IMR-90 (cell line): ENCODE measurements around the gene ITGA3. TPM values are rescaled to one million over a fixed set of nuclear protein-coding genes. Genes with fewer than 3 reads are reported as not detected.
A peak's percentile ranks its signal among the peaks of the same experiment; 100 is the strongest.

Experiments
- ATAC-seq: fragments of 200-7000 bp; cut with Tn5 transposase; 2 replicates; pipeline ENCODE4 v1.9.1; 2020; ENCODE audit warnings: low read depth, mild to moderate bottlenecking, moderate library complexity
- BruUV-seq: library from RNA; stranded (reverse); fragments of 400-500 nt; replicated peaks from 2 replicates; lab custom pipeline; 2021; lab: Mats Ljungman, UMichigan
- CTCF ChIA-PET: fragments of 300-600 bp; formaldehyde crosslinking; extraction: SDS; loops from one replicate; lab custom pipeline; 2021; ENCODE audit warnings: antibody characterized with exemption; lab: Yijun Ruan, JAX
- POLR2A ChIA-PET: fragments of 300-600 bp; sonication (Branson Sonifier 250); formaldehyde crosslinking; loops from one replicate; lab custom pipeline; 2022; ENCODE audit warnings: antibody characterized with exemption; ENCODE audit not compliant: unreplicated experiment; lab: Charles Lee
- DNase-seq: peaks from one replicate; pipeline ENCODE4 v3.0.0; 2013
- H2AFZ ChIP-seq: replicated peaks from 2 replicates; pipeline ENCODE3; 2013; ENCODE audit warnings: low read length, mild to moderate bottlenecking; ENCODE audit not compliant: poor library complexity
- H2AK5ac ChIP-seq: 2 replicates; pipeline ENCODE4 v1.6.1; 2013; ENCODE audit warnings: low read depth, low read length, inconsistent platforms
- H2AK9ac ChIP-seq: replicated peaks from 2 replicates; pipeline ENCODE3; 2013; ENCODE audit warnings: mild to moderate bottlenecking, low read depth, low read length, moderate library complexity; ENCODE audit not compliant: poor library complexity
- H2BK120ac ChIP-seq: 2 replicates; pipeline ENCODE4 v1.6.1; 2013; ENCODE audit warnings: low read depth, low read length, inconsistent platforms
- H2BK15ac ChIP-seq: 3 replicates; pipeline ENCODE4 v1.6.1; 2013; ENCODE audit warnings: low read depth, low read length, inconsistent platforms
- H2BK20ac ChIP-seq: 2 replicates; pipeline ENCODE4 v1.6.1; 2013; ENCODE audit warnings: low read depth, mild to moderate bottlenecking, inconsistent platforms, low read length, moderate library complexity
- H2BK5ac ChIP-seq: 2 replicates; pipeline ENCODE4 v1.6.1; 2013; ENCODE audit warnings: mild to moderate bottlenecking, low read depth, low read length, inconsistent platforms; ENCODE audit not compliant: poor library complexity, severe bottlenecking
- H3K14ac ChIP-seq: replicated peaks from 2 replicates; pipeline ENCODE4 v1.6.1; 2013; ENCODE audit warnings: low read depth, low read length, inconsistent platforms
- H3K18ac ChIP-seq: 2 replicates; pipeline ENCODE4 v1.6.1; 2013; ENCODE audit warnings: low read depth, low read length, control low read depth
- H3K23ac ChIP-seq: 2 replicates; pipeline ENCODE4 v1.6.1; 2013; ENCODE audit warnings: low read depth, low read length, inconsistent platforms
- H3K27ac ChIP-seq: 2 replicates; pipeline ENCODE4 v1.5.1; 2013; ENCODE audit warnings: mild to moderate bottlenecking, control low read depth, low read length; ENCODE audit not compliant: insufficient read depth
- H3K27me3 ChIP-seq: 2 replicates; pipeline ENCODE4 v1.6.1; 2013; ENCODE audit warnings: low read length; ENCODE audit not compliant: control insufficient read depth, insufficient read depth
- H3K36me3 ChIP-seq: 2 replicates; pipeline ENCODE4 v1.6.1; 2013; ENCODE audit warnings: low read length, mixed read lengths; ENCODE audit not compliant: control insufficient read depth, insufficient read depth
- H3K4ac ChIP-seq: 2 replicates; pipeline ENCODE4 v1.6.1; 2013; ENCODE audit warnings: low read depth, low read length, inconsistent platforms
- H3K4me1 ChIP-seq: 2 replicates; pipeline ENCODE4 v1.6.1; 2013; ENCODE audit warnings: low read length, mixed read lengths; ENCODE audit not compliant: control insufficient read depth, insufficient read depth
- H3K4me2 ChIP-seq: 2 replicates; pipeline ENCODE4 v1.6.1; 2013; ENCODE audit warnings: low read depth, mild to moderate bottlenecking, control low read depth, low read length, moderate library complexity
- H3K4me3 ChIP-seq: 2 replicates; pipeline ENCODE4 v1.5.1; 2013; ENCODE audit warnings: low read depth, mild to moderate bottlenecking, control low read depth, low read length, moderate library complexity; ENCODE audit not compliant: insufficient read depth
- H3K56ac ChIP-seq: 2 replicates; pipeline ENCODE4 v1.6.1; 2013; ENCODE audit warnings: low read length, inconsistent platforms; ENCODE audit not compliant: insufficient read depth; ENCODE audit errors: extremely low read depth
- H3K79me1 ChIP-seq, 2 experiments: 2 replicates each; pipeline ENCODE4 v1.6.1; 2013; ENCODE audit warnings: low read length in 2 of 2, inconsistent platforms in 1 of 2, low read depth in 1 of 2
- H3K9ac ChIP-seq: 2 replicates; pipeline ENCODE4 v1.6.1; 2013; ENCODE audit warnings: low read depth, low read length, control low read depth
- H3K9me1 ChIP-seq: 2 replicates; pipeline ENCODE4 v1.6.1; 2013; ENCODE audit warnings: low read length, inconsistent platforms; ENCODE audit not compliant: insufficient read depth
- H3K9me3 ChIP-seq: 2 replicates; pipeline ENCODE4 v1.6.1; 2013; ENCODE audit warnings: low read length; ENCODE audit not compliant: control insufficient read depth, insufficient read depth
- H4K20me1 ChIP-seq: 2 replicates; pipeline ENCODE4 v1.6.1; 2013; ENCODE audit warnings: low read length, inconsistent platforms; ENCODE audit not compliant: insufficient read depth
- H4K5ac ChIP-seq: 2 replicates; pipeline ENCODE4 v1.6.1; 2013; ENCODE audit warnings: mild to moderate bottlenecking, low read depth, low read length, control low read depth
- H4K8ac ChIP-seq, 2 experiments: 2 replicates each; pipeline ENCODE4 v1.6.1; 2013; ENCODE audit warnings: low read depth in 2 of 2, low read length in 2 of 2, control low read depth in 1 of 2, inconsistent platforms in 1 of 2
- H4K91ac ChIP-seq: 2 replicates; pipeline ENCODE4 v1.6.1; 2013; ENCODE audit warnings: low read depth, low read length, inconsistent platforms; ENCODE audit not compliant: insufficient read depth
- FOS ChIP-seq: fragments of 150-350 bp; IDR thresholded peaks from 2 replicates; pipeline ENCODE4 v1.6.1; 2016; ENCODE audit warnings: low read depth, low read length
- MAFK ChIP-seq: IDR thresholded peaks from 2 replicates; pipeline ENCODE4 v1.6.1; 2012; ENCODE audit warnings: low read depth, low read length, improper control_type of control experiment
- MAZ ChIP-seq: IDR thresholded peaks from 2 replicates; pipeline ENCODE4 v1.6.1; 2012; ENCODE audit warnings: low read depth, mild to moderate bottlenecking, low read length, improper control_type of control experiment, moderate library complexity, borderline replicate concordance
- MXI1 ChIP-seq: IDR thresholded peaks from 2 replicates; pipeline ENCODE4 v1.6.1; 2012; ENCODE audit warnings: low read depth, mild to moderate bottlenecking, low read length, moderate library complexity, borderline replicate concordance
- POLR2A ChIP-seq: IDR thresholded peaks from 2 replicates; pipeline ENCODE4 v1.6.1; 2012; ENCODE audit warnings: mild to moderate bottlenecking, low read depth, low read length
- RAD21 ChIP-seq: IDR thresholded peaks from 2 replicates; pipeline ENCODE4 v1.6.1; 2012; ENCODE audit warnings: low read length, improper control_type of control experiment
- RCOR1 ChIP-seq: IDR thresholded peaks from 2 replicates; pipeline ENCODE4 v1.6.1; 2012; ENCODE audit warnings: mild to moderate bottlenecking, low read length, improper control_type of control experiment; ENCODE audit not compliant: insufficient replicate concordance
- RFX5 ChIP-seq: IDR thresholded peaks from 2 replicates; pipeline ENCODE4 v1.8.0; 2012; ENCODE audit warnings: low read depth, mild to moderate bottlenecking, low read length, moderate library complexity
- SMC3 ChIP-seq: fragments of 150-350 bp; IDR thresholded peaks from 2 replicates; pipeline ENCODE4 v1.6.1; 2016; ENCODE audit warnings: low read depth, mild to moderate bottlenecking, antibody characterized with exemption, low read length, moderate library complexity
- WGBS, 2 experiments: methylation state at CpG; one replicate each; pipeline versions ENCODE4 v1.1.5 to v1.1.7; 2013; ENCODE audit warnings: missing lambda C conversion rate in 2 of 2; ENCODE audit not compliant: insufficient read length in 1 of 2; ENCODE audit errors: extremely low coverage in 2 of 2; 5-methylcytosine and 5-hydroxymethylcytosine counted together
- dilution Hi-C: fragments of 300-500 bp; cut with HindIII; formaldehyde crosslinking; loops from one replicate; pipeline ENCODE4 v1.14.3; 2018; ENCODE audit warnings: low sequenced_read_pairs; ENCODE audit not compliant: unreplicated experiment
- in situ Hi-C: fragments of 300-500 bp; cut with MboI; formaldehyde crosslinking; loops from 3 replicates; pipeline ENCODE4 v1.14.3; 2019; ENCODE audit warnings: low sequenced_read_pairs, inconsistent platforms, mixed read lengths
- intact Hi-C: fragments of 100-400 bp; cut with micrococcal nuclease; formaldehyde crosslinking; loops from 2 replicates; pipeline ENCODE4 v1.10.0; 2022
- polyA plus RNA-seq, 3 experiments: library from polyadenylated mRNA; depleted of rRNA; stranded (reverse); fragments of >200 nt; gene quantifications; 2 replicates each; pipeline ENCODE4 v1.2.3, GENCODE V29; 2012; ENCODE audit warnings: low replicate concordance in 1 of 3
- total RNA-seq: library from RNA; depleted of rRNA; stranded (reverse); fragments of >200 nt; gene quantifications from 2 replicates; pipeline ENCODE4 v1.2.3, GENCODE V29; 2012
- TF ChIP-seq, protein P1 (sequence below): conservative IDR thresholded peaks from 2 replicates; pipeline ENCODE4 v1.5.1; 2012; ENCODE audit warnings: mild to moderate bottlenecking, low read depth, low read length, improper control_type of control experiment
- TF ChIP-seq, protein P2 (sequence below): fragments of 150-350 bp; IDR thresholded peaks from 2 replicates; pipeline ENCODE4 v1.6.1; 2016; ENCODE audit warnings: low read depth, mild to moderate bottlenecking, low read length, moderate library complexity, borderline replicate concordance

ITGA3 gene
- total and polyA plus RNA-seq, 2 of the 4 experiments (the other 2 are of a cell fraction): 78.0 to 202 TPM

DNA sequence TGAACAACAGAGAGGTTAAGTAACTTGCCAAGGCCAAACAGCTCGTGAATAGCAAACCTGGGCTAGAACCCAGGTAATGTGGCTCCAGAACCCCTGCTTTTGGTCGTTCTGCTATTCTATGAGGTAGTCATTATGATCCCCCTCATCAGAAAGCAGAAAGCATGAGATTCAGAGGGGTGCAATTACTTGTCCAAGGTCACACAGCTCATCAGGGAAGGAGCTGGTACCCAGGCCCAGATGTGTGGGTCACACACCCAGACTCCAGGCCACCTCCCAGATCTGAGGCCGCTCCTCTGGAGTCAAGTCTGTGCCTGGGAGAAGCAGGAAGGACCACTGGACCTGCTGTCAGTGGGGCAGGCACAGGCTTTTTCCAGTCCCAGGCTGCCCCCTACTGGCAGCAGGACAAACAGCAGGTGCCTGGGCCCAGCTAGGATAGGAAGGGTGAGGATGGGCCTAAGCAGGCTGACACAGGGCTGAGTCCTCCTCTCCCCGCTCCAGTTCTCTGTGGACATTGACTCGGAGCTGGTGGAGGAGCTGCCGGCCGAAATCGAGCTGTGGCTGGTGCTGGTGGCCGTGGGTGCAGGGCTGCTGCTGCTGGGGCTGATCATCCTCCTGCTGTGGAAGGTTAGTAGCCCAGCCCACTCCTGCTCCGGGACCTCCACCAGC is 31.5 kb downstream of the ITGA3 start:
- H3K27me3 ChIP-seq: no peaks in the 10 kb centered on the region

More for the DNA sequence above, 31.5 kb downstream of the ITGA3 start:
- no peak overlapping the region for H3K4me2 ChIP-seq
- ChIA-PET CTCF (interaction anchor here (0.6 to 2.0 kb wide), 9 partner anchors 13 to 1052 kb away, joined by 3 to 11 read pairs (median 4); no protein-coding TSS in a partner anchor), POLR2A (no interaction called here)
- WGBS, 2 experiments: 47% methylated on average over 3 of the region's 10 CpGs; no CpG with 5 or more reads in 1 of the 2 experiments
- peak overlapping the region; percentile 70 for H2AFZ ChIP-seq
- BruUV-seq: no TSS peak
- no peaks in the 10 kb centered on the region for H3K9me1 ChIP-seq
- no peak overlapping the region for H4K8ac ChIP-seq
- H3K4ac ChIP-seq: no peak overlapping the region
- no peak overlapping the region for H2BK120ac ChIP-seq
- no peak overlapping the region for H3K18ac ChIP-seq
- peak; percentile 98 for ATAC-seq
- H3K23ac ChIP-seq: no peak overlapping the region
- H4K20me1 ChIP-seq: peaks cover 6% of the 10 kb centered on the region
- TF ChIP-seq MAZ (peak; percentile 30; the same call in 1 of the 2 replicates), FOS (no peak), RFX5 (no peak), RCOR1 (no peak), MAFK (no peak), POLR2A (no peak; the same call in 1 of the 2 replicates), SMC3 (peak; percentile 91), RAD21 (peak; percentile 98), MXI1 (0 out of 2 replicates have a peak, but pooled peaks have one; percentile 23)
- TF ChIP-seq, protein P1, sequence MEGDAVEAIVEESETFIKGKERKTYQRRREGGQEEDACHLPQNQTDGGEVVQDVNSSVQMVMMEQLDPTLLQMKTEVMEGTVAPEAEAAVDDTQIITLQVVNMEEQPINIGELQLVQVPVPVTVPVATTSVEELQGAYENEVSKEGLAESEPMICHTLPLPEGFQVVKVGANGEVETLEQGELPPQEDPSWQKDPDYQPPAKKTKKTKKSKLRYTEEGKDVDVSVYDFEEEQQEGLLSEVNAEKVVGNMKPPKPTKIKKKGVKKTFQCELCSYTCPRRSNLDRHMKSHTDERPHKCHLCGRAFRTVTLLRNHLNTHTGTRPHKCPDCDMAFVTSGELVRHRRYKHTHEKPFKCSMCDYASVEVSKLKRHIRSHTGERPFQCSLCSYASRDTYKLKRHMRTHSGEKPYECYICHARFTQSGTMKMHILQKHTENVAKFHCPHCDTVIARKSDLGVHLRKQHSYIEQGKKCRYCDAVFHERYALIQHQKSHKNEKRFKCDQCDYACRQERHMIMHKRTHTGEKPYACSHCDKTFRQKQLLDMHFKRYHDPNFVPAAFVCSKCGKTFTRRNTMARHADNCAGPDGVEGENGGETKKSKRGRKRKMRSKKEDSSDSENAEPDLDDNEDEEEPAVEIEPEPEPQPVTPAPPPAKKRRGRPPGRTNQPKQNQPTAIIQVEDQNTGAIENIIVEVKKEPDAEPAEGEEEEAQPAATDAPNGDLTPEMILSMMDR: peak; percentile 97
- TF ChIP-seq, protein P2, sequence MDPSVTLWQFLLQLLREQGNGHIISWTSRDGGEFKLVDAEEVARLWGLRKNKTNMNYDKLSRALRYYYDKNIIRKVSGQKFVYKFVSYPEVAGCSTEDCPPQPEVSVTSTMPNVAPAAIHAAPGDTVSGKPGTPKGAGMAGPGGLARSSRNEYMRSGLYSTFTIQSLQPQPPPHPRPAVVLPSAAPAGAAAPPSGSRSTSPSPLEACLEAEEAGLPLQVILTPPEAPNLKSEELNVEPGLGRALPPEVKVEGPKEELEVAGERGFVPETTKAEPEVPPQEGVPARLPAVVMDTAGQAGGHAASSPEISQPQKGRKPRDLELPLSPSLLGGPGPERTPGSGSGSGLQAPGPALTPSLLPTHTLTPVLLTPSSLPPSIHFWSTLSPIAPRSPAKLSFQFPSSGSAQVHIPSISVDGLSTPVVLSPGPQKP: no peak
- H2BK20ac ChIP-seq: no peak overlapping the region
- no peak overlapping the region for H2BK15ac ChIP-seq
- H3K4me1 ChIP-seq: no peaks in the 10 kb centered on the region
- H2AK9ac ChIP-seq: peak overlapping the region; percentile 3
- peak overlapping the region; percentile 80; the same call in 1 of the 2 replicates for H2AK5ac ChIP-seq
- H2BK5ac ChIP-seq: no peak overlapping the region
- peaks cover 21% of the 10 kb centered on the region for H3K36me3 ChIP-seq
- H3K9ac ChIP-seq: no peak overlapping the region
- no peak overlapping the region for H3K27ac ChIP-seq
- peaks cover 0 to 10% of the 10 kb centered on the region in 2 experiments; a peak in 1 of 4 replicates for H3K79me1 ChIP-seq
- dilution Hi-C loops (no loop called here), intact Hi-C loops (loop anchor here (1.0 kb wide), 3 partner anchors 60 to 226 kb away; no protein-coding TSS in a partner anchor), in situ Hi-C loops (loop anchor here (5.0 kb wide), 2 partner anchors 60 to 225 kb away; no protein-coding TSS in a partner anchor)
- H3K9me3 ChIP-seq: no peaks in the 10 kb centered on the region
- no peak overlapping the region for H4K91ac ChIP-seq
- no peak overlapping the region for H4K5ac ChIP-seq
- no peak overlapping the region for H3K14ac ChIP-seq
- H3K56ac ChIP-seq: no peak overlapping the region
- no peak overlapping the region for H3K4me3 ChIP-seq
- peak; percentile 72 for DNase-seq
